Neural progenitor cell (in vitro differentiated cells): ENCODE data around the gene ATG4A.

Experiments
- CTCF ChIP-seq: fragments of 200-600 bp; sonication (generic); IDR thresholded peaks from 2 replicates; pipeline ENCODE4 v1.5.1; 2017; ENCODE audit warnings: antibody characterized with exemption, mild to moderate bottlenecking
- EZH2 ChIP-seq: fragments of 200-600 bp; sonication (generic); IDR thresholded peaks from 2 replicates; pipeline ENCODE4 v1.6.1; 2017; ENCODE audit warnings: antibody characterized with exemption, mild to moderate bottlenecking, moderate library complexity

GRCh38 chrX:108072746-108073145 lies 18.8 kb upstream of the ATG4A start:
- TF ChIP-seq CTCF = no peak
- TF ChIP-seq EZH2 = no peak
